Measurements from ENCODE around the gene MKX. TPM values are rescaled to one million over a fixed set of nuclear protein-coding genes. Genes with fewer than 3 reads are reported as not detected.

Gene MKX
- polyA plus RNA-seq, 4 donors, result 0.25 to 0.31 (median 0.27) TPM; not detected in 1

DNA sequence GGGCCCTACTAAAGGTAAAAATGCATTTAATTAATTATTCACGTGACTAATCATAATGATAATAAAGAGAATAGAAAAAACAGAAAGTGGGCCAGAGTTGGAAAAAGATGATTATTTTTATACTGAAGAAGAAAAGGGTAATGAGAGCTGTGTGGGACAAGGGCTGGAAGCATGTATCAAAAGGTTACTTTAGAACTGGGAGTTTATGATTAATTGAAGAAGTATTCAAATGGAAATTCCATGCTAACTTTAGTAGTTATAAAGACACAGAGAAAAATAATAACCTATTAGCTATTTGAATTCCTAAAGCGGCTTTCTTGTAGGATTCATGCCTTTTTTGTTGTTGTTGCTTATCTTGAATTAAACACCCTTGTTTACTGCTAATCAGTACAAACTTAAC is 49.9 kb downstream of the MKX start:
- FAIRE-seq, result no peak
- H3K9me3 ChIP-seq (ENCODE audit: control insufficient read depth in 2 of 2, insufficient read depth in 1 of 2, low read depth in 1 of 2, low read length in 1 of 2), result no peaks in the 10 kb centered on the region
- no peak overlapping the region for H3K4me3 ChIP-seq (ENCODE audit: low read depth in 1 of 3, low read length in 3 of 3)
- WGBS, 3 donors, result 58 to 82% (median 73%) methylated on average over 2 of the region's 2 CpGs
- H3K27ac ChIP-seq (ENCODE audit: low read depth in 1 of 3, low read length in 2 of 3), result no peak overlapping the region
- no peaks in the 10 kb centered on the region for H3K27me3 ChIP-seq (ENCODE audit: control insufficient read depth in 3 of 3, insufficient read depth in 3 of 3, low read length in 3 of 3)
- DNase-seq, result no peak
- no peaks in the 10 kb centered on the region for H3K36me3 ChIP-seq (ENCODE audit: control insufficient read depth in 3 of 3, insufficient read depth in 2 of 3, low read depth in 1 of 3, low read length in 3 of 3)
- no peaks in the 10 kb centered on the region for H3K4me1 ChIP-seq (ENCODE audit: control insufficient read depth in 3 of 3, insufficient read depth in 2 of 3, low read depth in 1 of 3, low read length in 2 of 3)

DNA sequence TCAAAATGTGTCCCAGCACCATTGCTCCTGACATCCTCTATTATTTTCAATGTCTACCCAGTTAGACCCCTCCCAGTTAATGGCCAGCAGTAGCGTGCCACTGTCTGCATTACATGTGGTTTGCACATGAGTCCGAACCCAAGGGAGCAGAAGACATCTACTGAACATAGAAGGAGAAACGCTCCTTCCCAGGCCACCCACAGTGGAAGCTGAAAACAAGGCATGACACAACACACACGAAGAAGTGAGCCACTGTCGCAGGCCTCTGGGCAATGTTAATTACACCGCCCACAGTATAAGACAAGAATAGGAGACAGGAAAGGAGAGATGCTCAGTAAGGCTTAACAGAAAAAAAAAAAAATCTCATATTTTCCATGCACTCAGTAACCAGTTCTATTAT is 50.5 kb downstream of the MKX start:
- DNase-seq (no peak), FAIRE-seq (no peak)
- Histone ChIP-seq H3K36me3 (ENCODE audit: control insufficient read depth in 3 of 3, insufficient read depth in 2 of 3, low read depth in 1 of 3, low read length in 3 of 3) (no peaks in the 10 kb centered on the region), H3K4me1 (ENCODE audit: control insufficient read depth in 3 of 3, insufficient read depth in 2 of 3, low read depth in 1 of 3, low read length in 2 of 3) (no peaks in the 10 kb centered on the region), H3K4me3 (ENCODE audit: low read depth in 1 of 3, low read length in 3 of 3) (no peak overlapping the region), H3K27ac (ENCODE audit: low read depth in 1 of 3, low read length in 2 of 3) (no peak overlapping the region), H3K27me3 (ENCODE audit: control insufficient read depth in 3 of 3, insufficient read depth in 3 of 3, low read length in 3 of 3) (no peaks in the 10 kb centered on the region), H3K9me3 (ENCODE audit: control insufficient read depth in 2 of 2, insufficient read depth in 1 of 2, low read depth in 1 of 2, low read length in 1 of 2) (no peaks in the 10 kb centered on the region)
- WGBS, 3 donors, result 85 to 89% (median 86%) methylated on average over 6 of the region's 6 CpGs

DNA sequence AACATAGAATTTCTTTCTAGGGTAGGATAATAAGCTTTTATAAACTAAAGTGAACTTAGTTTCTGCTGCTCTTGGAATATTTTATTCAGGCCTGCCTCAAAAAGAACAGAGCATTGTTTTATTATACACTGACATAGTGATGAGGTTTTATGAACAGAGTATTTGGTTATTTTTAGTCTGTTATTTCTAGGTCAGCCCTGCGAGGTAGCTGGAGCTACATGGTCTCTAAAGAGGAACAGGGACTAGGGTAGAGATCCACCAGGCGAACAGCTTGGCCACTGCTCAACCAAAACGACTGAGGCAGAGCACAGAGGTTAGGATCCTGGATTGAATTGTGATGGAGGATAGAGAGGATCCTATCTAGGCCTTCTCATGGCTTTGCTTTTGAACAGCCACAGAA is 53.0 kb downstream of the MKX start:
- FAIRE-seq, result no peak
- no peak overlapping the region for H3K27ac ChIP-seq (ENCODE audit: low read depth in 1 of 3, low read length in 2 of 3)

DNA sequence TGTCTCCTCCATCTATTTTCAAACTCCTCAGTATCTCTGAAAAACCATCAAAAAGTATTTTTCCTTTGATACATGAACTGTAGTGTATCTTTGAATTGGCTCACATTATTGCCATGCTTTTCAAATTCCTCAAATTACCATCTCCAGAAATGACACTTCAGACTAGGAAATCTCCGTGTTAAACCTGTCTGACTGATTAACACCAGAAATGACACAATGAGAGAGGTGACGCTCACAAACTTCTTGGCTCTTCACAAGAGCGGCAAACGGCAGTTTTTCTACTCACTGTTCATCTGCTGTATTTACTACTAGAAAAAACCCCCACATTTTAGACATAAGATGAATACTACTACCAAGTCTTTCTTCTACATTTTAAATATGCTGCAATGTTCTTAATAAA is 56.6 kb downstream of the MKX start:
- Histone ChIP-seq H3K36me3 (ENCODE audit: control insufficient read depth in 3 of 3, insufficient read depth in 2 of 3, low read depth in 1 of 3, low read length in 3 of 3) (no peaks in the 10 kb centered on the region), H3K4me3 (ENCODE audit: low read depth in 1 of 3, low read length in 3 of 3) (no peak overlapping the region), H3K9me3 (ENCODE audit: control insufficient read depth in 2 of 2, insufficient read depth in 1 of 2, low read depth in 1 of 2, low read length in 1 of 2) (no peaks in the 10 kb centered on the region), H3K27ac (ENCODE audit: low read depth in 1 of 3, low read length in 2 of 3) (no peak overlapping the region), H3K4me1 (ENCODE audit: control insufficient read depth in 3 of 3, insufficient read depth in 2 of 3, low read depth in 1 of 3, low read length in 2 of 3) (no peaks in the 10 kb centered on the region), H3K27me3 (ENCODE audit: control insufficient read depth in 3 of 3, insufficient read depth in 3 of 3, low read length in 3 of 3) (no peaks in the 10 kb centered on the region)
- DNase-seq, result no peak
- no peak for FAIRE-seq
- 85 to 90% (median 85%) methylated on average over 4 of the region's 4 CpGs for WGBS, 3 donors

More for the DNA sequence above, 53.0 kb downstream of the MKX start:
- 73 to 79% (median 79%) methylated on average over 3 of the region's 3 CpGs for WGBS, 3 donors
- no peaks in the 10 kb centered on the region for H3K36me3 ChIP-seq (ENCODE audit: control insufficient read depth in 3 of 3, insufficient read depth in 2 of 3, low read depth in 1 of 3, low read length in 3 of 3)
- no peak for DNase-seq
- H3K4me3 ChIP-seq (ENCODE audit: low read depth in 1 of 3, low read length in 3 of 3), result no peak overlapping the region
- no peaks in the 10 kb centered on the region for H3K27me3 ChIP-seq (ENCODE audit: control insufficient read depth in 3 of 3, insufficient read depth in 3 of 3, low read length in 3 of 3)
- no peaks in the 10 kb centered on the region for H3K4me1 ChIP-seq (ENCODE audit: control insufficient read depth in 3 of 3, insufficient read depth in 2 of 3, low read depth in 1 of 3, low read length in 2 of 3)
- H3K9me3 ChIP-seq (ENCODE audit: control insufficient read depth in 2 of 2, insufficient read depth in 1 of 2, low read depth in 1 of 2, low read length in 1 of 2), result no peaks in the 10 kb centered on the region

DNA sequence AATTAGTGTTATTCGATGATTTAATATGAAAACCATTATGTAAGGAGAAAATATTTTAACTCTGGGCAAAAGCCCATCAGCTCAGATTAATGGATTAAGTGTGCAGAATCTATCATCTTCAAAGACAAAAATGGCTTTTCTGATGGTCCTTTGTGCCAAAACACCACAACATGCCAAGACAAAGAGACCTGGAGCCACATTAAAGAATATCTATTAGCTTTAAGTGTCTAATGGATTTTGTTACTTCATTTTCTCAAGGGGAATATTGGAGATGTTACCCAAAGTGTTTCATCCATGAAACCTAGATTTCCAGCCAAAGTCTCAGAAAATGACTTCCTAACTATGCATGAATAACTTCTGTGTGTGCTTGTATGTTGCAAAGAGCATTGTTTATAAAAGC is 57.3 kb downstream of the MKX start:
- no peak overlapping the region for H3K27ac ChIP-seq (ENCODE audit: low read depth in 1 of 3, low read length in 2 of 3)
- WGBS, 3 donors, result 79 to 95% (median 89%) methylated on average over 1 of the region's 1 CpG
- H3K27me3 ChIP-seq (ENCODE audit: control insufficient read depth in 3 of 3, insufficient read depth in 3 of 3, low read length in 3 of 3), result no peaks in the 10 kb centered on the region
- no peak for DNase-seq
- no peaks in the 10 kb centered on the region for H3K4me1 ChIP-seq (ENCODE audit: control insufficient read depth in 3 of 3, insufficient read depth in 2 of 3, low read depth in 1 of 3, low read length in 2 of 3)
- FAIRE-seq, result no peak
- no peak overlapping the region for H3K4me3 ChIP-seq (ENCODE audit: low read depth in 1 of 3, low read length in 3 of 3)
- no peaks in the 10 kb centered on the region for H3K9me3 ChIP-seq (ENCODE audit: control insufficient read depth in 2 of 2, insufficient read depth in 1 of 2, low read depth in 1 of 2, low read length in 1 of 2)
- H3K36me3 ChIP-seq (ENCODE audit: control insufficient read depth in 3 of 3, insufficient read depth in 2 of 3, low read depth in 1 of 3, low read length in 3 of 3), result no peaks in the 10 kb centered on the region

DNA sequence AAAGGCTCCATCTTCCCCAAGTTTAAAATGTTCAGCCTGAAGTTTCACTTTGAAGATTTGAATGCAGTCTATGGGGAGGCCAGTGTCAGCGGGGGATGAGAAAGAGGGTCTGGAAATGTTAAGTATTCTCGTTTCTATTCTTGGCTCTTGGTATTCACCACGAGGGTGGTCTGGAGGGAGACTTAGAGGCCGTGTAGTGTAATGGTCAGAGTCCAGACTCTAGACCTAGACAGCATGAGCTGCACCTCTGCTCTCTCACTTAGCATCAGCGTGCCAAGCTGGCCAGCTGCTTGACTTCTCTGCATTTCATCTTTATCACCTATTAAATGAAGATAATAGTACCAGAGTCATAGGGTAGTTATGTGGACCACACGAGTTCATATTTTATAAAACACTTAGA is 57.9 kb downstream of the MKX start:
- H3K4me3 ChIP-seq (ENCODE audit: low read depth in 1 of 3, low read length in 3 of 3), result no peak overlapping the region
- DNase-seq (no peak), FAIRE-seq (no peak)
- no peaks in the 10 kb centered on the region for H3K9me3 ChIP-seq (ENCODE audit: control insufficient read depth in 2 of 2, insufficient read depth in 1 of 2, low read depth in 1 of 2, low read length in 1 of 2)
- H3K27me3 ChIP-seq (ENCODE audit: control insufficient read depth in 3 of 3, insufficient read depth in 3 of 3, low read length in 3 of 3), result no peaks in the 10 kb centered on the region
- H3K36me3 ChIP-seq (ENCODE audit: control insufficient read depth in 3 of 3, insufficient read depth in 2 of 3, low read depth in 1 of 3, low read length in 3 of 3), result no peaks in the 10 kb centered on the region
- H3K27ac ChIP-seq (ENCODE audit: low read depth in 1 of 3, low read length in 2 of 3), result no peak overlapping the region
- WGBS, 3 donors, result 40 to 50% (median 45%) methylated on average over 6 of the region's 6 CpGs
- H3K4me1 ChIP-seq (ENCODE audit: control insufficient read depth in 3 of 3, insufficient read depth in 2 of 3, low read depth in 1 of 3, low read length in 2 of 3), result no peaks in the 10 kb centered on the region

DNA sequence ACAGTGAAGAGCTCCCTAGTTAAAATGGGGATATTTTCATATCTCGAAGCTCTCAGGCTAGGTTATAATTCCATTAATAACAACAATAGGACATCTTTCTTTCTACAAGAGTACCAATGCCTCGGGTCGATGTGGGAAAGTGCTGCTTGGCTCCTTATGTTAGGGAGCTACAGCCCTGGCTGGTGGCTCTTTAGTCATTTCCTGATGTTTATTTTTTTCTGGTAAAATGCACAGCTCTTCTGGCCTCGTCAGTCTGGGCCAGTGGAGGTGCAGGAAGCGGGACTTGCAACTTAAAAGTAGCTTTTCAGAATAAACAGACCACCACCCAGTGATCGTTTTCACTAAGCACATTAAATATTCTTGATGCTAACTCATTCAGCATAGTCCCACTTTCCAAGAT is 58.3 kb downstream of the MKX start:
- FAIRE-seq, result no peak
- H3K27ac ChIP-seq (ENCODE audit: low read depth in 1 of 3, low read length in 2 of 3), result no peak overlapping the region
- H3K36me3 ChIP-seq (ENCODE audit: control insufficient read depth in 3 of 3, insufficient read depth in 2 of 3, low read depth in 1 of 3, low read length in 3 of 3), result no peaks in the 10 kb centered on the region
- H3K4me1 ChIP-seq (ENCODE audit: control insufficient read depth in 3 of 3, insufficient read depth in 2 of 3, low read depth in 1 of 3, low read length in 2 of 3), result no peaks in the 10 kb centered on the region
- no peaks in the 10 kb centered on the region for H3K9me3 ChIP-seq (ENCODE audit: control insufficient read depth in 2 of 2, insufficient read depth in 1 of 2, low read depth in 1 of 2, low read length in 1 of 2)
- DNase-seq, result no peak
- no peaks in the 10 kb centered on the region for H3K27me3 ChIP-seq (ENCODE audit: control insufficient read depth in 3 of 3, insufficient read depth in 3 of 3, low read length in 3 of 3)
- WGBS, 3 donors, result 51 to 74% (median 68%) methylated on average over 6 of the region's 6 CpGs
- H3K4me3 ChIP-seq (ENCODE audit: low read depth in 1 of 3, low read length in 3 of 3), result no peak overlapping the region

DNA sequence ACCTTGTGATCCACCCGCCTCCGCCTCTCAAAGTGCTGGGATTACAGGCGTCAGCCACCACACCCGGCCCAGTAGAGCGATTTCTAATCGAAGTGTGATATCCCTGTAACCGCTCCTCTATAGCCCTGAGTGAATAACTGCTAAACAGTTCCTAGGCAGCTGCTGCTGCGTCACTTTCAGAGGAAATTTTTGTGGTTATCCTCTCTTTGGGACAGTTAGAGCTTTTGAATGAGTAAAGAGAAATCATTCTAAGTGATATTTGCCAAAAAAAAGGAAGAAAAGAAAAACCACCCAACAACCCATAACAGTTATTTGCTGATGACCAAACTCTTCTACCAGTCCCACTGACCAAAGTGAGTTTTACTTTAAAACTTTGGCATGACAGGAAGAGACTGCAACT is 59.9 kb downstream of the MKX start:
- no peaks in the 10 kb centered on the region for H3K9me3 ChIP-seq (ENCODE audit: control insufficient read depth in 2 of 2, insufficient read depth in 1 of 2, low read depth in 1 of 2, low read length in 1 of 2)
- no peaks in the 10 kb centered on the region for H3K36me3 ChIP-seq (ENCODE audit: control insufficient read depth in 3 of 3, insufficient read depth in 2 of 3, low read depth in 1 of 3, low read length in 3 of 3)
- H3K27me3 ChIP-seq (ENCODE audit: control insufficient read depth in 3 of 3, insufficient read depth in 3 of 3, low read length in 3 of 3), result no peaks in the 10 kb centered on the region
- H3K4me3 ChIP-seq (ENCODE audit: low read depth in 1 of 3, low read length in 3 of 3), result no peak overlapping the region
- no peaks in the 10 kb centered on the region for H3K4me1 ChIP-seq (ENCODE audit: control insufficient read depth in 3 of 3, insufficient read depth in 2 of 3, low read depth in 1 of 3, low read length in 2 of 3)
- H3K27ac ChIP-seq (ENCODE audit: low read depth in 1 of 3, low read length in 2 of 3), result no peak overlapping the region
- FAIRE-seq (no peak), DNase-seq (no peak)
- WGBS, 3 donors, result 76 to 83% (median 80%) methylated on average over 8 of the region's 8 CpGs

DNA sequence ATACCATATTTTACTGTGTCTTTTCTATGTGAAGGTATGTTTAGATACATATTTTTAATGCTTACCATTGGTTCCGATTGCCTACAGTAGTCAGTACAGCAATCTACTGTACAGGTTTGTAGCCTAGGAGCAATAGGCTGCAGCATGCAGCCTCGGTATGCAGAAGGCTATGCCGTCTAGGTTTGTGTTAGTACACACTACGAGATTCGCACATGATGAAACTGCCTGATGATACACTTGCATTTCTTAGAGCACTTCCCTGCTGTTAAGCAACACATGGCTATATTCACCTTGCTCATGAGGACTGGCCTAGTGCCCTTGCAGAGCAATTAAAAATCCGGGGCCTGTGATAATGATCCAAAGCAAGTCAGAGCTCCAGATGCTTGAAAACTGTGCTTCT is 62.4 kb downstream of the MKX start:
- DNase-seq, result no peak

More for the DNA sequence above, 62.4 kb downstream of the MKX start:
- Histone ChIP-seq H3K27me3 (ENCODE audit: control insufficient read depth in 3 of 3, insufficient read depth in 3 of 3, low read length in 3 of 3) (peaks cover 0 to 3% (median 0%) of the 10 kb centered on the region in 3 donors), H3K4me1 (ENCODE audit: control insufficient read depth in 3 of 3, insufficient read depth in 2 of 3, low read depth in 1 of 3, low read length in 2 of 3) (no peaks in the 10 kb centered on the region), H3K9me3 (ENCODE audit: control insufficient read depth in 2 of 2, insufficient read depth in 1 of 2, low read depth in 1 of 2, low read length in 1 of 2) (no peaks in the 10 kb centered on the region), H3K27ac (ENCODE audit: low read depth in 1 of 3, low read length in 2 of 3) (no peak overlapping the region), H3K36me3 (ENCODE audit: control insufficient read depth in 3 of 3, insufficient read depth in 2 of 3, low read depth in 1 of 3, low read length in 3 of 3) (no peaks in the 10 kb centered on the region), H3K4me3 (ENCODE audit: low read depth in 1 of 3, low read length in 3 of 3) (no peak overlapping the region)
- 76 to 85% (median 80%) methylated on average over 6 of the region's 6 CpGs for WGBS, 3 donors
- FAIRE-seq, result no peak
